Measurements from ENCODE around the gene MAPK11. TPM values are rescaled to one million over a fixed set of nuclear protein-coding genes. Genes with fewer than 3 reads are reported as not detected.

Gene MAPK11
- total and polyA plus RNA-seq, 4 donors, result 8.3 to 15.3 (median 11.9) TPM

- H3K27me3 ChIP-seq (ENCODE audit: control insufficient read depth in 3 of 3, insufficient read depth in 3 of 3, low read length in 2 of 3), result no peaks in the 10 kb centered on the region
- no peak overlapping the region for H3K9ac ChIP-seq (ENCODE audit: insufficient read depth in 1 of 2, low read length in 2 of 2)
- ATAC-seq (ENCODE audit: insufficient read depth, low FRiP score), result no peak
- no peak for DNase-seq
- no peaks in the 10 kb centered on the region for H3K9me3 ChIP-seq (ENCODE audit: control insufficient read depth in 4 of 4, insufficient read depth in 3 of 4, low read length in 3 of 4)
- peaks cover 0 to 87% (median 25%) of the 10 kb centered on the region in 4 donors for H3K36me3 ChIP-seq (ENCODE audit: control insufficient read depth in 4 of 4, insufficient read depth in 4 of 4, low read length in 4 of 4)
- H3K4me1 ChIP-seq (ENCODE audit: control insufficient read depth in 5 of 5, insufficient read depth in 5 of 5, low read length in 5 of 5), result peaks cover 0 to 7% (median 3%) of the 10 kb centered on the region in 5 donors
- 93 to 95% methylated on average over 40 of the region's 40 CpGs for WGBS, 2 donors
- TF ChIP-seq CTCF (IDR thresholded peaks at IDR 0.05; ENCODE audit: control extremely low read depth, extremely low read depth), result no peak
- H3K27ac ChIP-seq (ENCODE audit: low read depth in 1 of 2, low read length in 1 of 2), result no peak overlapping the region
- no peak overlapping the region for H3K4me3 ChIP-seq
Measured at GRCh38 chr22:50286701-50287318, 16.6 kb upstream of the MAPK11 start.

- H3K9me3 ChIP-seq (ENCODE audit: control insufficient read depth in 4 of 4, insufficient read depth in 3 of 4, low read length in 3 of 4), result no peaks in the 10 kb centered on the region
- DNase-seq (no peak), ATAC-seq (ENCODE audit: insufficient read depth, low FRiP score) (no peak)
- no peak overlapping the region for H3K27ac ChIP-seq (ENCODE audit: low read depth in 1 of 2, low read length in 1 of 2)
- H3K4me3 ChIP-seq, result no peak overlapping the region
- WGBS, 2 donors, result 90 to 94% methylated on average over 21 of the region's 21 CpGs
- TF ChIP-seq CTCF (IDR thresholded peaks at IDR 0.05; ENCODE audit: control extremely low read depth, extremely low read depth), result no peak
- peaks cover 2 to 88% (median 29%) of the 10 kb centered on the region in 4 donors for H3K36me3 ChIP-seq (ENCODE audit: control insufficient read depth in 4 of 4, insufficient read depth in 4 of 4, low read length in 4 of 4)
- H3K4me1 ChIP-seq (ENCODE audit: control insufficient read depth in 5 of 5, insufficient read depth in 5 of 5, low read length in 5 of 5), result peaks cover 0 to 7% (median 4%) of the 10 kb centered on the region in 5 donors
- no peak overlapping the region for H3K9ac ChIP-seq (ENCODE audit: insufficient read depth in 1 of 2, low read length in 2 of 2)
- H3K27me3 ChIP-seq (ENCODE audit: control insufficient read depth in 3 of 3, insufficient read depth in 3 of 3, low read length in 2 of 3), result no peaks in the 10 kb centered on the region
Measured at GRCh38 chr22:50286275-50286674, 16.1 kb upstream of the MAPK11 start.

- ATAC-seq (ENCODE audit: insufficient read depth, low FRiP score) (no peak), DNase-seq (no peak)
- Histone ChIP-seq H3K27ac (ENCODE audit: low read depth in 1 of 2, low read length in 1 of 2) (peak overlapping the region in 1 of 2 donors; percentile 26), H3K27me3 (ENCODE audit: control insufficient read depth in 3 of 3, insufficient read depth in 3 of 3, low read length in 2 of 3) (no peaks in the 10 kb centered on the region), H3K4me1 (ENCODE audit: control insufficient read depth in 5 of 5, insufficient read depth in 5 of 5, low read length in 5 of 5) (peaks cover 0 to 7% (median 4%) of the 10 kb centered on the region in 5 donors), H3K9ac (ENCODE audit: insufficient read depth in 1 of 2, low read length in 2 of 2) (no peak overlapping the region), H3K36me3 (ENCODE audit: control insufficient read depth in 4 of 4, insufficient read depth in 4 of 4, low read length in 4 of 4) (peaks cover 7 to 90% (median 30%) of the 10 kb centered on the region in 4 donors), H3K4me3 (no peak overlapping the region), H3K9me3 (ENCODE audit: control insufficient read depth in 4 of 4, insufficient read depth in 3 of 4, low read length in 3 of 4) (no peaks in the 10 kb centered on the region)
- 94 to 95% methylated on average over 25 to 34 of the region's 34 CpGs for WGBS, 2 donors
- no peak for TF ChIP-seq CTCF (IDR thresholded peaks at IDR 0.05; ENCODE audit: control extremely low read depth, extremely low read depth)
Measured at GRCh38 chr22:50285568-50286229, 15.5 kb upstream of the MAPK11 start.
